ENCODE results near the gene IGFALS.

DNA sequence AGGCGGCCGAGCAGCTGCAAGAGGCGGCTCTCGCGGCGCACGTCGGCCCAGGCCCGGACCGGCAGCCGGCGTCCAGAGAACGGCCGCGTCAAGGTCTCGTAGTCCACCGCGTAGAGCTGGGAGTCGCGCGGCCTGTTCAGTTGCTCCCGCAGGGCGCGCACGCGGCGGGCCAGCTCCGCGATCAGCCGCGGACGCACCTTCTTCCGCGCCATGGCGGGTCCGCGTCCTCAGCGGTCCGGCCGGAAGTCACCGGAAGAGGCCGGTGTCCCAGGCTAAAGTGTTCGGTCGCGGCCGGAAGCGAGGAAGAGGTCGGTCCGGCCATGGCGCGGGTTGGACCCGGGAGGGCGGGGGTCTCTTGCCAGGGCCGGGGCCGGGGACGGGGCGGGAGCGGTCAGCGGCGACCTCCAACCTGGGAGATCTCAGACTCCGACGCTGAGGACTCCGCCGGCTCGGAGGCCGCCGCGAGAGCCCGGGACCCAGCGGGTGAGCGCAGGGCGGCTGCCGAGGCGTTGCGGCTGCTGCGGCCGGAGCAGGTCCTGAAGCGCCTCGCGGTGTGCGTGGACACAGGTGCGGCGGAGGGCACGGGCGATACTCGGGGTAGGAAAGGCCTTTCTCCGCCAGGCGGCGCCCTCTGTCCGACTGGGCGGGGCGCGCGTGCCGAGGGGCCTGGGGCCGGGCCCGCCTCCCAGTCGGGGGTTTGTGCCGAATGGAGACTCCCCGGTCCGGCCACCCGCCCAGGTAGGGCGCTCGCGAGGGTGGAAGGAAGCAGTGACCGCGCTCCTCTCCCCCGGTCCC, 20.4 kb downstream of the IGFALS start, which contains the start of gene MRPS34:
- TF ChIP-seq, protein P1, sequence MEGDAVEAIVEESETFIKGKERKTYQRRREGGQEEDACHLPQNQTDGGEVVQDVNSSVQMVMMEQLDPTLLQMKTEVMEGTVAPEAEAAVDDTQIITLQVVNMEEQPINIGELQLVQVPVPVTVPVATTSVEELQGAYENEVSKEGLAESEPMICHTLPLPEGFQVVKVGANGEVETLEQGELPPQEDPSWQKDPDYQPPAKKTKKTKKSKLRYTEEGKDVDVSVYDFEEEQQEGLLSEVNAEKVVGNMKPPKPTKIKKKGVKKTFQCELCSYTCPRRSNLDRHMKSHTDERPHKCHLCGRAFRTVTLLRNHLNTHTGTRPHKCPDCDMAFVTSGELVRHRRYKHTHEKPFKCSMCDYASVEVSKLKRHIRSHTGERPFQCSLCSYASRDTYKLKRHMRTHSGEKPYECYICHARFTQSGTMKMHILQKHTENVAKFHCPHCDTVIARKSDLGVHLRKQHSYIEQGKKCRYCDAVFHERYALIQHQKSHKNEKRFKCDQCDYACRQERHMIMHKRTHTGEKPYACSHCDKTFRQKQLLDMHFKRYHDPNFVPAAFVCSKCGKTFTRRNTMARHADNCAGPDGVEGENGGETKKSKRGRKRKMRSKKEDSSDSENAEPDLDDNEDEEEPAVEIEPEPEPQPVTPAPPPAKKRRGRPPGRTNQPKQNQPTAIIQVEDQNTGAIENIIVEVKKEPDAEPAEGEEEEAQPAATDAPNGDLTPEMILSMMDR (conservative IDR thresholded peaks at IDR 0.05), result peak; percentile 90
- TF ChIP-seq EZH2 (IDR thresholded peaks at IDR 0.05; ENCODE audit: low read depth), result no peak
